Vagina (tissue), 2 donors: Measurements from ENCODE around the gene CUBN. TPM values are rescaled to one million over a fixed set of nuclear protein-coding genes. Genes with fewer than 3 reads are reported as not detected.
A peak's percentile ranks its signal among the peaks of the same experiment; 100 is the strongest.

ENCODE experiments used
- DNase-seq, 2 donors: peaks; one replicate each; pipeline ENCODE4 v3.0.0-alpha.2; 2017; ENCODE audit errors: extremely low spot score in 2 of 2
- H3K27ac ChIP-seq: fragments of 200-600 bp; sonication (generic); one replicate; pipeline ENCODE4 v1.5.1; 2019
- H3K27me3 ChIP-seq: fragments of 200-600 bp; sonication (generic); one replicate; pipeline ENCODE4 v1.5.1; 2019
- H3K36me3 ChIP-seq, 2 donors: fragments of 200-600 bp; sonication (generic); one replicate each; pipeline ENCODE4 v1.5.1; 2017 to 2019
- H3K4me1 ChIP-seq: fragments of 200-600 bp; sonication (generic); one replicate; pipeline ENCODE4 v1.5.1; 2019
- H3K4me3 ChIP-seq, 2 donors: fragments of 200-600 bp; sonication (generic); 1 replicate in 1 of 2; 2 replicates in 1 of 2; pipeline ENCODE4 v1.5.1; 2016 to 2019
- H3K9me3 ChIP-seq: fragments of 200-600 bp; sonication (generic); one replicate; pipeline ENCODE4 v1.5.1; 2019
- POLR2A ChIP-seq, 2 donors: fragments of 450-650 bp; IDR thresholded peaks; one replicate each; pipeline ENCODE4 v1.6.1; 2017; ENCODE audit warnings: antibody characterized with exemption in 2 of 2, mild to moderate bottlenecking in 2 of 2, moderate library complexity in 2 of 2
- POLR2AphosphoS5 ChIP-seq, 2 donors: sonication (generic); formaldehyde crosslinking; IDR thresholded peaks; one replicate each; pipeline ENCODE4 v1.9.0; 2017; ENCODE audit warnings: antibody characterized with exemption in 2 of 2, mild to moderate bottlenecking in 2 of 2, low read depth in 1 of 2; ENCODE audit not compliant: insufficient read depth in 1 of 2
- intact Hi-C: fragments of 100-400 bp; cut with DNase I; formaldehyde crosslinking; loops from one replicate; pipeline ENCODE4 v1.15.1; 2023
- total RNA-seq: library from RNA; depleted of rRNA; stranded (reverse); fragments of >200 nt; gene quantifications from one replicate; pipeline ENCODE4 v1.2.3, GENCODE V29; 2016
- TF ChIP-seq, protein P1 (sequence below), 3 experiments: fragments of 450-650 bp in 2 of 3; fragments of 200-600 bp in 1 of 3; sonication (generic) in 1 of 3; IDR thresholded peaks; one replicate each; pipeline ENCODE4 v1.5.1; 2017 to 2019; ENCODE audit warnings: antibody characterized with exemption in 3 of 3, mild to moderate bottlenecking in 2 of 3, moderate library complexity in 2 of 3

Gene CUBN
- total RNA-seq, 1 donor from 2014 or later, result 4.4 TPM

DNA sequence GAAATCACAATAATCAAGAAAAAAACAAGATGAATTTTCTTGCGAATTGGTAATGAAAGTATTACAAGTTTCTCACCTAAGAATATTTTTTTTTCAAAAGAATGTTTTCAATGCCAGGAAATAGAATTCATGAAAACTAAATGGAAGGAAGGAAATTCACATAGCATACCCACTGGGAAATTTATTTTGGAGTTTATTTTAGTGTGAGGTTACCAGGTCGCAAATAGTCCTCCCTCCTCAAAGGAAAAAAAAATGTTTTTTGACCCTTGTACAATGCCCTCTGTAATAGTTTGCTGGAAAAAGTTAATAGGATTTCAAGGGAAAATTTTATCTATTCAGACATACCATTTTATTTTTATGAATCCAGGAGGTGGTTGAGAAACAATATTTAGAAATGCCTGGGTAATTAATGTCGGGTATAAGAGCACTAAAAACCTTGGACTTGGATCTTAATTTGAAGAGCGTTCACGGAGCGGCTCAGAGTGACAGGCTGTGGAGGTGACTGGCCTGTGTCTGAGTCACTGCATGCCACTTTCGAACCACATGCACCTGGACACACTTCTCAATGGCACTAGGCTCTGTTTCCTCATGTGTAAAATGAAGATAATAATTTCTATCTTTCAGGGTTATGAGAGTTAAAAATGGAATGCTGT is 28.2 kb downstream of the CUBN start:
- H3K27ac ChIP-seq, result no peak overlapping the region

GRCh38 chr10:17100586-17100985 is 29.0 kb downstream of the CUBN start:
- Histone ChIP-seq H3K4me3 (no peak overlapping the region), H3K4me1 (no peaks in the 10 kb centered on the region), H3K9me3 (no peaks in the 10 kb centered on the region), H3K27ac (no peak overlapping the region), H3K27me3 (no peaks in the 10 kb centered on the region), H3K36me3 (no peaks in the 10 kb centered on the region)
- no peak for DNase-seq
- TF ChIP-seq, protein P1, sequence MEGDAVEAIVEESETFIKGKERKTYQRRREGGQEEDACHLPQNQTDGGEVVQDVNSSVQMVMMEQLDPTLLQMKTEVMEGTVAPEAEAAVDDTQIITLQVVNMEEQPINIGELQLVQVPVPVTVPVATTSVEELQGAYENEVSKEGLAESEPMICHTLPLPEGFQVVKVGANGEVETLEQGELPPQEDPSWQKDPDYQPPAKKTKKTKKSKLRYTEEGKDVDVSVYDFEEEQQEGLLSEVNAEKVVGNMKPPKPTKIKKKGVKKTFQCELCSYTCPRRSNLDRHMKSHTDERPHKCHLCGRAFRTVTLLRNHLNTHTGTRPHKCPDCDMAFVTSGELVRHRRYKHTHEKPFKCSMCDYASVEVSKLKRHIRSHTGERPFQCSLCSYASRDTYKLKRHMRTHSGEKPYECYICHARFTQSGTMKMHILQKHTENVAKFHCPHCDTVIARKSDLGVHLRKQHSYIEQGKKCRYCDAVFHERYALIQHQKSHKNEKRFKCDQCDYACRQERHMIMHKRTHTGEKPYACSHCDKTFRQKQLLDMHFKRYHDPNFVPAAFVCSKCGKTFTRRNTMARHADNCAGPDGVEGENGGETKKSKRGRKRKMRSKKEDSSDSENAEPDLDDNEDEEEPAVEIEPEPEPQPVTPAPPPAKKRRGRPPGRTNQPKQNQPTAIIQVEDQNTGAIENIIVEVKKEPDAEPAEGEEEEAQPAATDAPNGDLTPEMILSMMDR (IDR thresholded peaks at IDR 0.05), result no peak
- TF ChIP-seq POLR2AphosphoS5 (IDR thresholded peaks at IDR 0.05; ENCODE audit: insufficient read depth in 1 of 2, low read depth in 1 of 2) (no peak), POLR2A (IDR thresholded peaks at IDR 0.05) (no peak)
- intact Hi-C loops, result no loop called here

More for the DNA sequence above, 28.2 kb downstream of the CUBN start:
- TF ChIP-seq, protein P1 (IDR thresholded peaks at IDR 0.05), result no peak
- TF ChIP-seq POLR2AphosphoS5 (IDR thresholded peaks at IDR 0.05; ENCODE audit: insufficient read depth in 1 of 2, low read depth in 1 of 2) (peak in 1 of 2 donors; percentile 47), POLR2A (IDR thresholded peaks at IDR 0.05) (no peak)
- DNase-seq, result no peak
- no peaks in the 10 kb centered on the region for H3K36me3 ChIP-seq
- H3K27me3 ChIP-seq, result no peaks in the 10 kb centered on the region
- H3K4me3 ChIP-seq, result no peak overlapping the region
- no peaks in the 10 kb centered on the region for H3K4me1 ChIP-seq
- intact Hi-C loops, result no loop called here
- H3K9me3 ChIP-seq, result no peaks in the 10 kb centered on the region

DNA sequence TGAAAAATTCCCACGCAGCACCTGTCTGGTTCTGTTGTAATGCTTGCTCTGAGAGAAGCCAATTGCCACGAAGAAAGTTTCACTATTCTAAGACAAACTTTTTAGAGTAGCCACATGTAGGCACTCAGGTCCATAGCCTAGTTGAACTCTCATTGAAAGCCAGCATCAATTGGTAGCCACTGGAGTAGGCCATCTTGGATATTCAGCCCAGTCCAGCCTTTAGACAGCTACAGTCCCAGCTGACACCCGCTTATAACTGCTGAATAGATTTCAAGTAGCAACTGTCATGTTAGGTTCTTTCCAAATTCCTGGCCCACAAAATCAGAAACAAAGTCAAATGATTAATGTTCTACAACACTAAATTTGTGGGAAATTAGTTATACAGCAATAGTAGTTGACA is 31.6 kb downstream of the CUBN start:
- intact Hi-C loops, result no loop called here
- Histone ChIP-seq H3K4me3 (no peak overlapping the region), H3K36me3 (no peaks in the 10 kb centered on the region), H3K27me3 (no peaks in the 10 kb centered on the region), H3K9me3 (no peaks in the 10 kb centered on the region), H3K27ac (no peak overlapping the region), H3K4me1 (no peaks in the 10 kb centered on the region)
- no peak for DNase-seq
- TF ChIP-seq, protein P1 (IDR thresholded peaks at IDR 0.05), result no peak
- TF ChIP-seq POLR2AphosphoS5 (IDR thresholded peaks at IDR 0.05; ENCODE audit: insufficient read depth in 1 of 2, low read depth in 1 of 2) (no peak), POLR2A (IDR thresholded peaks at IDR 0.05) (no peak)

GRCh38 chr10:17094844-17095243 is 34.8 kb downstream of the CUBN start:
- intact Hi-C loops, result no loop called here
- no peak overlapping the region for H3K4me3 ChIP-seq
- TF ChIP-seq POLR2AphosphoS5 (IDR thresholded peaks at IDR 0.05; ENCODE audit: insufficient read depth in 1 of 2, low read depth in 1 of 2), result no peak
- DNase-seq, result no peak
- H3K9me3 ChIP-seq, result no peaks in the 10 kb centered on the region
- no peaks in the 10 kb centered on the region for H3K4me1 ChIP-seq
- H3K36me3 ChIP-seq, result no peaks in the 10 kb centered on the region
- no peak overlapping the region for H3K27ac ChIP-seq
- no peaks in the 10 kb centered on the region for H3K27me3 ChIP-seq

GRCh38 chr10:17092986-17093803 is 36.4 kb downstream of the CUBN start:
- no peak overlapping the region for H3K27ac ChIP-seq
- no peaks in the 10 kb centered on the region for H3K36me3 ChIP-seq
- no peaks in the 10 kb centered on the region for H3K27me3 ChIP-seq
- TF ChIP-seq POLR2A (IDR thresholded peaks at IDR 0.05) (no peak), POLR2AphosphoS5 (IDR thresholded peaks at IDR 0.05; ENCODE audit: insufficient read depth in 1 of 2, low read depth in 1 of 2) (no peak)
- TF ChIP-seq, protein P1 (IDR thresholded peaks at IDR 0.05), result no peak
- H3K4me1 ChIP-seq, result no peaks in the 10 kb centered on the region
- intact Hi-C loops, result no loop called here
- DNase-seq, result no peak
- no peak overlapping the region for H3K4me3 ChIP-seq
- H3K9me3 ChIP-seq, result no peaks in the 10 kb centered on the region
